ENCODE measurements around the gene OLFM2.
A peak's percentile ranks its signal among the peaks of the same experiment; 100 is the strongest.
"Not testable (repeated sequence)": the region's sequence is repeated elsewhere in the genome, so short reads cannot be mapped to it uniquely, and the experiment has no call there.

The OLFM2 gene

GRCh38 chr19:9857920-9858746 is 78.2 kb downstream of the OLFM2 start:
- DNase-seq: peak; percentile 70

DNA sequence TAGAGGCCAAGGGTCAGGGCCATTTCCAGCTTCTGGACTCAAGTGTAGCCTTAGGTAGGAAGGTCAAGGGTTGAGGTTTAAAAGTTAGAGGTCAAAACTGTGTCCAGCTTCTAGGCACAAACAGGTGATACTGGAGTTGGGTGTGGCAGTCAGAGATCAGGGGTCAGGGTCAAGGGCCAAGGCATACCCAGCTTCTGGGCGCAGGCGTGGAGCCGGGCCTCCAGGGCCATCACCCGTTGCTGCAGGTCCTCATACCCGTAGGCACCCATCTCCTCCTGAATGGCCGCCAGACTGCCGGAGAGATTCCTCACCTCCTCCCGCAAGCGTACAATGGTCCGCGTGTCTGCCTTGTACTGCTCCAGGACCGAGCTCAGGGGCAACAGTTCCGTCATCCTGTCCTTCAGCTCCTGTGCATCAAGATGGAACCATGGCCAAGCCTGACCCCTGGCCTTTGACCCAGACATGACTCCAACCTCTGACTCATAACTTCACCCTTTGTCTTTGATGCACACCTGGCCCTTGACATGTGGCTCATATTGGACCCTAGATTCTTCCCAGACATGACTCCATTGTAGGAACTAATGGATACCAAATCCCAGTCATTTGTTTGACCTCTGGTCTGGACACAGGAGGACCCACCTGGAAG is 79.1 kb downstream of the OLFM2 start:
- no peak for DNase-seq

DNA sequence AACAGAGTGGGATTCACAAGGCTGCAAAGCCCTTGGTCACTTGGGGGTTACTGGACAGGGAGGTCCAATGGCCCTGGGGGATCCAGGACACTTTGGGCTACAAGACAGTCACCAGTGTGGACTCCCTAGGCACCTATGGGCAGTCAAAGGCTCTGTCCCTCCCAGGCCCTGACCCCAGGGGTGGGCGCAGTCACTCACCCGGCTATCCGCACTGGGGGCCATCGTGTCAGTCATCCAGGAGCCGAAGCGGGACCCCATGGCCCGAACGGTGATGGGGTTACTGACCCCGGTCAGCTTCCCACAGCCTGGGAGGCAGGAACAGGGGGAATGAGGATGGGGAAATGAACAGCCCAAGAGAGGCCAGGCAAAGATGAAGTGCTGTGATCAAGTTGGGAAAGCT is 79.7 kb downstream of the OLFM2 start:
- DNase-seq: no peak

DNA sequence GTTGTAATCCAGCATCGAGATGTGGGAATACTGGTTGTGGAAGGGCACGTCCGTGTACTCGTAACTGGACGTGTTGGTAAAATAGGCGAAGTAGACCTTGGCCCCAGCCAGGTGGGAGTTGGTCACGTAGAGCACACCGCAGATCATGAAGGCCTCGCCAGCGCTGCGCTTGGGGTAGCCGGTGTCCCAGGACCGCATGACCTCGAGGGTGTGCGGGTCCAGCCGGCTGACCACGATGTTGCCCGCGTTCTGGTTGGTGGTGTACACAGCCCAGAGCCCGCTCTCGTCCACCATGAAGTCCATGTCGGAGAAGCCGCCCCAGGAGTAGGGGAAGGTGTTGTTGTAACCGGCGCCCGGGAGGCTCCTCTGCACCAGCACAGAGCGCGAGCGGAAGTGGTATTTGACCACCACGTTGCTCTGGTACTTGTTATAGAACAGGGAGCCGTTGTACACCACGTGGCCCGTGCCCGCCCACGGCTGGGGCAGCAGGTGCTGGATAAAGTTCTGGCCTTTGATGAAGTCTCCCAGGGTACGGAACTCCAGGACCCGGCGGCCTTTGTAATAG is 82.0 kb downstream of the OLFM2 start:
- DNase-seq: no peak

- DNase-seq: no peak
Observed at GRCh38 chr19:9850235-9850959, 85.9 kb downstream of the OLFM2 start.

DNA sequence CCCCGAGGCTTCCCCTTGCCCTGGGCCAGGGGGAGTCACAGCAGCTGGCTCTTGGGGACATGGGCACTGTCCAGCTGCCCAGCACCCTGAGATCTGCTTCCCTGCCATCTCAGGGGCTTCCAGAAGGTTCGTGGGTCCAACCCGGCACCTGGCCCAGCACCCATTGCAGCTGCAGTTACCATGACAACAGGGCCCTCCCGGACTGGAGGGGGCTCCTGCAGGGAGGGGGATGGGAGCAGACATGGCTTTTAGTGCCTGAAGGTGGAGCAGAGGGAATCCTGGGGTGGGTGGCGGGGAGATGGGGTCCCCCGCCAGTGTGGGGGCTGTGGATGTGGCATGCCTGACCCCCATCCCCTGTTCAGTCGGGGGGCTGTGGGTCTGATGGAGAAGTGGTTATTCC is 86.5 kb downstream of the OLFM2 start:
- no peak for DNase-seq

- no peak for DNase-seq
Observed at GRCh38 chr19:9848762-9849161, 87.6 kb downstream of the OLFM2 start.

GRCh38 chr19:9848060-9848459 is 88.3 kb downstream of the OLFM2 start:
- peak; percentile 28 for DNase-seq

GRCh38 chr19:9847087-9847671 is 89.1 kb downstream of the OLFM2 start:
- peak; percentile 71 for DNase-seq

DNA sequence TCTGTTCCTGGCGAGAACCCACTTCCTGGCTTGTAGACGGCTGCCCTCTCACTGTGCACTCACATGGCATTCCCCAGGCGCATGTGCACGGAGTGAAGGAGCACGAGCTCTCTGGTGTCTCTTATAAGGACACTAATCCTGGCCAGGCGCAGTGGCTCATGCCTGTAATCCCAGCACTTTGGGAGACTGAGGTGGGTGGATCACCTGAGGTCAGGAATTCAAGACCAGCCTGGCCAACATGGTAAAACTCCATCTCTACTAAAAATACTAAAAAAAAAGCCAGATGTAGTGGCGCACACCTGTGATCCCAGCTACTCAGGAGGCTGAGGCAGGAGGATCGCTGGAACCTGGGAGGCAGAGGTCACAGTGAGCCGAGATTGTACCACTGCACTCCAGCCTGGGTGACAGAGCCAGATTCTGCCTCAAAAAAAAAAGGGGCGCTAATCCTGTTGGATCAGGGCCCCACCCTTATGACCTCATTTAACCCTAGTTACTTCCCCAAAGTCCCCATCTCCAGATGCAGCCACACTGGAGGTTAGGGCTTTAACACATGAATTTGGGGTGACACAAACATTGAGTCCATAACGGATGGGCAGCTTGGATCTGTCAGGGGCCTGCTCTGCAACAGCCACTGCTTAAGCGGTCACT is 92.6 kb downstream of the OLFM2 start:
- not testable (repeated sequence) for DNase-seq

DNA sequence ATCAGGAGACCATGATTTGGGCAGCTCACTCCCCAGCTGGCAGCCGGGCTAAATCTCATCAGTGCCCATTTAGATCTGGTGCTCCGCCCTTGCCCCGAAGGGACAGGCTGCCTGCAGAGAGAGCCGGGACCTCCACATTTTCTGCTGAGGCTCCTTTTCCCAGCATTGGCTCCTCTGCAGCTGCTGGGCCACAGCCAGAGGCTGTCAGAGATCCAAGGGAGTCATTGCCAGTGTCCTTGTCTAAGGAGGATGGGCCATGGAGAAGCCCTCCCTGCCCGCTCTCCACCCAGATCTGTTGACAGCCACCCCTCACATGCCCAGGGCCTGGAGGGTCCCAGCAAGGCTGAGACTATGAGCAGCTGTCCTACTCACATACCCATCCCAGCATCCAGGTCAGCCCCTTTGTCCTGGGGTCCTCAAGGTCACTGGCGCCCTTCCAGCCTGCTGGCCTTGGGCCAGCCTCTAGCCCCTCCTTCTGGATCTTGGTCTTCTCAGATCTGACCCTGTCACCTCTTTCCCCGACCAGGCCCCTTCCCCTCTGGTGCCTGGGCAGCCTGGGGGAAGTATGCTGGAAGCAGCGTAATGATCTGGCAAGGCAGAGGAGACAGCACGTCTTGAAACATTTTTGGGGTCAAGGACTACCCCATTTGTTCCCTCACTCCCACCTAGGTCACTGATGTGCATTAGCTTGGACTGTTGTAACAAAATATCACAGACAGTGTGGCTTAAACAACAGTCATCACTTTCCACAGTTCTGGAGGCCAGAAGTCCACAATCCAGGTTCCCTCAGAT is 93.3 kb downstream of the OLFM2 start:
- no peak for DNase-seq

- no peak for DNase-seq
Observed at GRCh38 chr19:9839415-9839814, 96.9 kb downstream of the OLFM2 start.

DNA sequence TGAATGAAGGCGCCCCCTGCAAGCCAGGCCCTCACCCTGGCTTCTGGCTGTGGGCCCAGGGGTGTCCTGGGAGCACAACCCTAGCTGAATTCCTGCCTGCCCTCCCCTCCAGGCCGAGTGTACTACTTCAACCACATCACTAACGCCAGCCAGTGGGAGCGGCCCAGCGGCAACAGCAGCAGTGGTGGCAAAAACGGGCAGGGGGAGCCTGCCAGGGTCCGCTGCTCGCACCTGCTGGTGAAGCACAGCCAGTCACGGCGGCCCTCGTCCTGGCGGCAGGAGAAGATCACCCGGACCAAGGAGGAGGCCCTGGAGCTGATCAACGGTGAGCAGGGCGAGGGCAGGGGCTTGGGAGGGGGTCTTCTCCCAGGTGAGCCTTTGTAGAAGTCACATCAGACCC is 98.0 kb downstream of the OLFM2 start:
- no peak for DNase-seq

DNA sequence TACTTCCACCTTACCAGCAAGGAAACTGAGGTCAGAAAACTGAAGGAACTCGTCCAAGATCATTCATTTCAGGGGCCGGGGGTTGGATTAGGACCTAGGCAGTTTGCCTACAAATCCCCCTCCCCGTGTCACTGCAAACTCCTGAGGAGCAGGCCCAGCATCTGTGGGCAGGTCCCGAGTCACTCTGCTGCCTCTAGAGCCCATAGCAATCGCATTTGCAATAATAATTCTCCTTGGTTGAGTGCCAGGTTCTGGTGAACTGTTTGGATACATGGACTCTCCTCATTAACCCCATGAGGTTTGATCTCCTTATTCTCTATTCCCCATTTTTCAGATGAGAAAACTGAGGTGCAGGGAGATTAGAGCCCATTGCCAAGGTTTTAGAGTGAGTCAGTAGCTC is 100.3 kb downstream of the OLFM2 start:
- DNase-seq: peak; percentile 71

DNA sequence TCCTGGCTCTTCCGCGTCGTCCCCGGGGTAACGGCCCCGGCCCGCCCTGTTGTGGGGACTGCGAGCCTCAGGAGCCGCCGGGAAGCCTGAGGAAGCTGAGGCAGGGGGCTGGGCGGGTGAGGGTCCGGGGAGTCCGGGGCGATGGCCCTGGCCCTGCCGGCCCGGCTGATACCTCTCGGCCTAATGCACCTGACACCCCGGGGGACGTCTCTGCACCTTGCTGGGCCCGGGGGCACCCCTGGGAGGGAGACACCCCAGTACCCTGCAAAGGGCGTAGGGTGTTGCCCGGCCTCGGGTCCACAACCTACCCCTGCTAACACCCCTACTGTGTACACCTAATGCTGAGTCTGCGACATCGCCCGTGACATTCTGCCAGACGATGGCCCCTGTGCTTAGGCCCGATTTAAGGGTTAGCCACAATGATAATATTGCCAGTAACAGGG is 100.8 kb downstream of the OLFM2 start:
- DNase-seq: no peak

GRCh38 chr19:9834726-9835506 is 101.4 kb downstream of the OLFM2 start, which contains the start of gene PIN1:
Gene PIN1 (plus strand): TSS chr19:9835318. CDS start chr19:9835345, 27 bp downstream.
- peak; percentile 99 for DNase-seq

DNA sequence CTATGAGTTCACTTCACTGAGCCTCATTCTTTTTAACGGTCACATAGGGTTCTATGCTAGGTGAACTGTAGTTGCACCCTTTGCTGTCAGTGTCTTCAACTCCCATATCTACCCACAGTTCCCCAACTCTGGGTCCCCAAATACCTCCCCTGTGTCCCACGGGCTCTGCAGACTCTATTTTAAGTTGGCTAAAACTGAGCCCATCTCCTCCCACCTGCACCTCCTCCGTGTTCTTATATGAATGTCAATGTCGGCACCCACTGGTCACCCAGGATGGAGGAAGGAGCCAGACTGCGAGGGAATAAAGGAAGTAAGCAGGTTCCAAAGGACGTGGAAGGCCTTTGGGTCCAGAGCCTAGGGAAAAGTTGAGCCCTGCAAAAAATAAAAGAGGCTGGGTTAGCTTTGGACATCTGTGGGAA is 102.0 kb downstream of the OLFM2 start:
- no peak for DNase-seq

DNA sequence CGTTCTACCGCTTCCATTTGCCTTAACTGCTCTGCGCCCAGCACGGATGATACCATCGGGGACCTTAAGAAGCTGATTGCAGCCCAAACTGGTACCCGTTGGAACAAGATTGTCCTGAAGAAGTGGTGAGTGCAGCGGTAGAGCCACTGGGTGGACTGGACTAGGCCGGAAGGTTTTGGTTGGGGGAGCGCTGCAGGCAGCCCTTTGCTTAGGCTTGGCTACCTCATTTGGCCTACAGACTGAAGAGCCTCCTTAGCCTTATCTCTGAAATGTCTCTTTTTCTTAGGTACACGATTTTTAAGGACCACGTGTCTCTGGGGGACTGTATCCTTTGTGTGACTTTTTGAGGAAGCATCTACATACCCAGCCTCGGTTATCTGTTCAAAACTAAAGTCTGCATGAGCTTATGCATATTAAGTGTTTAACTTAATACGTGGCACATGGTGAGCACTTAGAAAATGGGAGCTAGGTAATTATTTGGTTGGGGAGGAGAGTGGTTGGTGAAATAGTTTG is 107.7 kb downstream of the OLFM2 start:
- DNase-seq: peak; percentile 34

- peak; percentile 97 for DNase-seq
Observed at GRCh38 chr19:9827289-9828238, 108.8 kb downstream of the OLFM2 start, which contains the start of gene UBL5. Gene UBL5 (plus strand): TSS chr19:9827918. CDS start chr19:9828338, 420 bp downstream.
